Uterus (tissue), 2 donors: ENCODE results near the gene NRF1.

Source experiments
- CTCF ChIP-seq, 4 experiments: fragments of 200-600 bp in 2 of 4; fragments of 450-650 bp in 2 of 4; sonication (generic) in 2 of 4; IDR thresholded peaks; one replicate each; pipeline ENCODE4 v1.5.1; 2016 to 2019; ENCODE audit warnings: antibody characterized with exemption in 4 of 4, mild to moderate bottlenecking in 2 of 4, moderate library complexity in 1 of 4
- POLR2A ChIP-seq, 2 donors: fragments of 450-650 bp; IDR thresholded peaks; one replicate each; pipeline ENCODE4 v1.6.1; 2016; ENCODE audit warnings: antibody characterized with exemption in 2 of 2, mild to moderate bottlenecking in 1 of 2, moderate library complexity in 1 of 2

- TF ChIP-seq CTCF (IDR thresholded peaks at IDR 0.05) (no peak), POLR2A (IDR thresholded peaks at IDR 0.05) (no peak)
Observed at GRCh38 chr7:129801882-129802281, 190.4 kb downstream of the NRF1 start.
